Mesothelial cell of epicardium (in vitro differentiated cells): Measurements from ENCODE around the gene ADD1. TPM values are rescaled to one million over a fixed set of nuclear protein-coding genes. Genes with fewer than 3 reads are reported as not detected.

Experiments used
- DNase-seq, 2 experiments: peaks; one replicate each; pipeline ENCODE4 v3.0.0; 2021; ENCODE audit warnings: low spot score in 2 of 2; ENCODE audit not compliant: unreplicated experiment in 2 of 2
- H3K27ac Mint-ChIP-seq: 2 replicates; pipeline ENCODE4 v1.8.0; 2021; ENCODE audit warnings: mixed read lengths
- H3K27me3 Mint-ChIP-seq: 2 replicates; pipeline ENCODE4 v1.8.0; 2021; ENCODE audit warnings: low read depth, mixed read lengths
- H3K36me3 Mint-ChIP-seq: 2 replicates; pipeline ENCODE4 v1.8.0; 2021; ENCODE audit warnings: mixed read lengths
- H3K4me1 Mint-ChIP-seq: 2 replicates; pipeline ENCODE4 v1.8.0; 2021; ENCODE audit warnings: mixed read lengths
- H3K4me3 Mint-ChIP-seq: 2 replicates; pipeline ENCODE4 v1.8.0; 2021; ENCODE audit warnings: mild to moderate bottlenecking, moderate library complexity, mixed read lengths
- H3K9me3 Mint-ChIP-seq: 2 replicates; pipeline ENCODE4 v1.8.0; 2021; ENCODE audit warnings: mixed read lengths
- CTCF ChIP-seq: fragments of 200-600 bp; sonication (generic); IDR thresholded peaks from one replicate; pipeline ENCODE4 v1.5.0; 2021; ENCODE audit warnings: antibody characterized with exemption; ENCODE audit not compliant: unreplicated experiment
- total RNA-seq: library from RNA; stranded (reverse); gene quantifications from 3 replicates; pipeline ENCODE4 v1.2.1, GENCODE V29; 2021

ADD1 gene
- total RNA-seq, 1 donor from 2014 or later, result 297 TPM

- Mint-ChIP-seq H3K9me3 (no peaks in the 10 kb centered on the region), H3K36me3 (peaks cover 51% of the 10 kb centered on the region)
- DNase-seq, result no peak
These were observed 43.0 kb downstream of the ADD1 start for GRCh38 chr4:2886622-2887021.

GRCh38 chr4:2887343-2887742 is 43.7 kb downstream of the ADD1 start:
- peaks cover 49% of the 10 kb centered on the region for H3K36me3 Mint-ChIP-seq
- H3K9me3 Mint-ChIP-seq, result no peaks in the 10 kb centered on the region
- no peak for DNase-seq
- no peak overlapping the region for H3K4me3 Mint-ChIP-seq
- H3K27me3 Mint-ChIP-seq, result no peaks in the 10 kb centered on the region
- TF ChIP-seq CTCF, result no peak
- H3K27ac Mint-ChIP-seq, result no peak overlapping the region
- H3K4me1 Mint-ChIP-seq, result peaks cover 1% of the 10 kb centered on the region

More at GRCh38 chr4:2886622-2887021, 43.0 kb downstream of the ADD1 start:
- Mint-ChIP-seq H3K27ac (no peak overlapping the region), H3K27me3 (no peaks in the 10 kb centered on the region), H3K4me3 (no peak overlapping the region), H3K4me1 (peaks cover 1% of the 10 kb centered on the region)
- TF ChIP-seq CTCF, result no peak

GRCh38 chr4:2888886-2889285 is 45.2 kb downstream of the ADD1 start:
- DNase-seq, result no peak
- H3K36me3 Mint-ChIP-seq, result peaks cover 40% of the 10 kb centered on the region
- peaks cover 1% of the 10 kb centered on the region for H3K4me1 Mint-ChIP-seq
- H3K4me3 Mint-ChIP-seq, result no peak overlapping the region
- H3K9me3 Mint-ChIP-seq, result no peaks in the 10 kb centered on the region
- no peaks in the 10 kb centered on the region for H3K27me3 Mint-ChIP-seq
- no peak overlapping the region for H3K27ac Mint-ChIP-seq
- TF ChIP-seq CTCF, result no peak

- Mint-ChIP-seq H3K4me3 (no peak overlapping the region), H3K27me3 (no peaks in the 10 kb centered on the region), H3K27ac (no peak overlapping the region), H3K36me3 (peaks cover 36% of the 10 kb centered on the region), H3K9me3 (no peaks in the 10 kb centered on the region), H3K4me1 (peaks cover under 1% of the 10 kb centered on the region)
- no peak for DNase-seq
- no peak for TF ChIP-seq CTCF
These were observed 47.6 kb downstream of the ADD1 start for GRCh38 chr4:2891294-2891693.

GRCh38 chr4:2893772-2894171 is 50.1 kb downstream of the ADD1 start:
- no peak for TF ChIP-seq CTCF
- DNase-seq, result no peak
- Mint-ChIP-seq H3K27me3 (no peaks in the 10 kb centered on the region), H3K4me1 (no peaks in the 10 kb centered on the region), H3K4me3 (no peak overlapping the region), H3K27ac (peak overlapping the region; percentile 25), H3K36me3 (peaks cover 33% of the 10 kb centered on the region), H3K9me3 (no peaks in the 10 kb centered on the region)

- TF ChIP-seq CTCF, result no peak
- no peak for DNase-seq
- Mint-ChIP-seq H3K36me3 (peaks cover 45% of the 10 kb centered on the region), H3K4me3 (no peak overlapping the region), H3K27me3 (no peaks in the 10 kb centered on the region), H3K9me3 (no peaks in the 10 kb centered on the region), H3K4me1 (no peaks in the 10 kb centered on the region), H3K27ac (no peak overlapping the region)
These were observed 54.4 kb downstream of the ADD1 start for GRCh38 chr4:2898001-2898400.
